IPS-20b (cell line): ENCODE results near the gene SLC7A9.
"Not testable (repeated sequence)": the region's sequence is repeated elsewhere in the genome, so short reads cannot be mapped to it uniquely, and the experiment has no call there.

Experiments used
- H3K27ac ChIP-seq: one replicate; pipeline ENCODE4 v1.5.1; 2013; ENCODE audit warnings: low read length
- H3K27me3 ChIP-seq: 2 replicates; pipeline ENCODE4 v1.6.1; 2013; ENCODE audit warnings: mild to moderate bottlenecking, low read length, inconsistent platforms; ENCODE audit not compliant: insufficient read depth
- H3K36me3 ChIP-seq: 2 replicates; pipeline ENCODE4 v1.6.1; 2013; ENCODE audit warnings: low read depth, mild to moderate bottlenecking, inconsistent platforms, low read length, moderate library complexity; ENCODE audit not compliant: insufficient read depth
- H3K4me1 ChIP-seq: 2 replicates; pipeline ENCODE4 v1.6.1; 2013; ENCODE audit warnings: mild to moderate bottlenecking, control low read depth, inconsistent platforms, low read length, moderate library complexity; ENCODE audit not compliant: insufficient read depth
- H3K4me3 ChIP-seq: 2 replicates; pipeline ENCODE4 v1.5.1; 2013; ENCODE audit warnings: mild to moderate bottlenecking, low read length, inconsistent platforms
- H3K9ac ChIP-seq: 2 replicates; pipeline ENCODE4 v1.6.1; 2013; ENCODE audit warnings: low read depth, mild to moderate bottlenecking, inconsistent platforms, low read length, moderate library complexity
- H3K9me3 ChIP-seq: 2 replicates; pipeline ENCODE4 v1.6.1; 2013; ENCODE audit warnings: mild to moderate bottlenecking, low read depth, low read length, inconsistent platforms; ENCODE audit not compliant: insufficient read depth

SLC7A9 gene

GRCh38 chr19:32862173-32862572 is 7.4 kb downstream of the SLC7A9 start:
- Histone ChIP-seq H3K9ac (no peak overlapping the region), H3K27ac (no peak overlapping the region), H3K4me3 (no peak overlapping the region), H3K9me3 (no peaks in the 10 kb centered on the region), H3K27me3 (no peaks in the 10 kb centered on the region), H3K36me3 (no peaks in the 10 kb centered on the region), H3K4me1 (no peaks in the 10 kb centered on the region)

GRCh38 chr19:32861596-32861995 is 8.0 kb downstream of the SLC7A9 start:
- Histone ChIP-seq H3K27ac (no peak overlapping the region), H3K9me3 (no peaks in the 10 kb centered on the region), H3K27me3 (no peaks in the 10 kb centered on the region), H3K9ac (no peak overlapping the region), H3K36me3 (no peaks in the 10 kb centered on the region), H3K4me1 (no peaks in the 10 kb centered on the region), H3K4me3 (no peak overlapping the region)

GRCh38 chr19:32859591-32859990 is 10.0 kb downstream of the SLC7A9 start:
- no peak overlapping the region for H3K27ac ChIP-seq
- no peaks in the 10 kb centered on the region for H3K36me3 ChIP-seq

GRCh38 chr19:32858559-32858958 is 11.0 kb downstream of the SLC7A9 start:
- Histone ChIP-seq H3K27ac (no peak overlapping the region), H3K27me3 (no peaks in the 10 kb centered on the region), H3K4me1 (no peaks in the 10 kb centered on the region), H3K4me3 (no peak overlapping the region), H3K9me3 (no peaks in the 10 kb centered on the region), H3K36me3 (no peaks in the 10 kb centered on the region), H3K9ac (no peak overlapping the region)

More at GRCh38 chr19:32859591-32859990, 10.0 kb downstream of the SLC7A9 start:
- H3K9me3 ChIP-seq: no peaks in the 10 kb centered on the region
- H3K9ac ChIP-seq: no peak overlapping the region
- H3K27me3 ChIP-seq: no peaks in the 10 kb centered on the region
- H3K4me1 ChIP-seq: no peaks in the 10 kb centered on the region
- H3K4me3 ChIP-seq: no peak overlapping the region

DNA sequence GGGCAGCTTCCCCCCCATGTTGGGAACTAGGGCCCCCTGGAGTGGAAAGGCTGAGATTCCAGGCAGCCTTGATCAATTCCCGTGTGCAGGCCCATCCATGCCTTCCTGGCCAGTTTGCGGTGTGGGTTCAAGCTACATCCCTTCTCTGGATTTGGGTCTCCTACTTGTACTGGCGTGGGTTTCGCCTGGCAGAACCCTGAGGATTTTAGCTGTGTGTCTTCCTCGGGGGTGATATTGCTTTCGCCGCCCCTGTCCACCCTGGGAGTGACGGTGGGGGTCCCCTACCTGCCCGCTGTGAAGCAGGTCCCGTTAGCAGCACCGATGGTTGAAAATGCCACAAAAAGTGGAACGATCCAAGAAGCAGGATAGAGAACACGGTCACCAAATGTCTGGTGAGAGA is 11.4 kb downstream of the SLC7A9 start:
- H3K36me3 ChIP-seq: no peaks in the 10 kb centered on the region
- no peaks in the 10 kb centered on the region for H3K9me3 ChIP-seq
- no peak overlapping the region for H3K9ac ChIP-seq
- no peak overlapping the region for H3K27ac ChIP-seq
- H3K27me3 ChIP-seq: no peaks in the 10 kb centered on the region
- H3K4me3 ChIP-seq: no peak overlapping the region
- H3K4me1 ChIP-seq: no peaks in the 10 kb centered on the region

- no peaks in the 10 kb centered on the region for H3K9me3 ChIP-seq
- no peak overlapping the region for H3K9ac ChIP-seq
- H3K36me3 ChIP-seq: no peaks in the 10 kb centered on the region
- no peaks in the 10 kb centered on the region for H3K4me1 ChIP-seq
- no peaks in the 10 kb centered on the region for H3K27me3 ChIP-seq
- no peak overlapping the region for H3K27ac ChIP-seq
- no peak overlapping the region for H3K4me3 ChIP-seq
Measured at GRCh38 chr19:32857584-32857983, 12.0 kb downstream of the SLC7A9 start.

GRCh38 chr19:32856818-32857217 is 12.7 kb downstream of the SLC7A9 start:
- H3K4me1 ChIP-seq, H3K27me3 ChIP-seq, H3K9ac ChIP-seq, H3K27ac ChIP-seq, H3K9me3 ChIP-seq, H3K36me3 ChIP-seq, H3K4me3 ChIP-seq: not testable (repeated sequence)

- Histone ChIP-seq H3K9ac (no peak overlapping the region), H3K4me1 (no peaks in the 10 kb centered on the region), H3K36me3 (no peaks in the 10 kb centered on the region), H3K27ac (no peak overlapping the region), H3K27me3 (no peaks in the 10 kb centered on the region), H3K4me3 (no peak overlapping the region), H3K9me3 (no peaks in the 10 kb centered on the region)
Measured at GRCh38 chr19:32852216-32852615, 17.4 kb downstream of the SLC7A9 start.

DNA sequence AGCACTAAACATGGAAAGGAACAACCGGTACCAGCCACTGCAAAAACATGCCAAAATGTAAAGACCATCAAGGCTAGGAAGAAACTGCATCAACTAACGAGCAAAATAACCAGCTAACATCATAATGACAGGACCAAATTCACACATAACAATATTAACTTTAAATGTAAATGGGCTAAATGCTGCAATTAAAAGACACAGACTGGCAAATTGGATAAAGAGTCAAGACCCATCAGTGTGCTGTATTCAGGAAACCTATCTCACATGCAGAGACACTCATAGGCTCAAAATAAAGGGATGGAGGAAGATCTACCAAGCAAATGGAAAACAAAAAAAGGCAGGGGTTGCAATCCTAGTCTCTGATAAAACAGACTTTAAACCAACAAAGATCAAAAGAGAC is 21.5 kb downstream of the SLC7A9 start:
- not testable (repeated sequence) for H3K27me3 ChIP-seq, H3K9me3 ChIP-seq, H3K9ac ChIP-seq, H3K4me3 ChIP-seq, H3K4me1 ChIP-seq, H3K36me3 ChIP-seq, H3K27ac ChIP-seq

DNA sequence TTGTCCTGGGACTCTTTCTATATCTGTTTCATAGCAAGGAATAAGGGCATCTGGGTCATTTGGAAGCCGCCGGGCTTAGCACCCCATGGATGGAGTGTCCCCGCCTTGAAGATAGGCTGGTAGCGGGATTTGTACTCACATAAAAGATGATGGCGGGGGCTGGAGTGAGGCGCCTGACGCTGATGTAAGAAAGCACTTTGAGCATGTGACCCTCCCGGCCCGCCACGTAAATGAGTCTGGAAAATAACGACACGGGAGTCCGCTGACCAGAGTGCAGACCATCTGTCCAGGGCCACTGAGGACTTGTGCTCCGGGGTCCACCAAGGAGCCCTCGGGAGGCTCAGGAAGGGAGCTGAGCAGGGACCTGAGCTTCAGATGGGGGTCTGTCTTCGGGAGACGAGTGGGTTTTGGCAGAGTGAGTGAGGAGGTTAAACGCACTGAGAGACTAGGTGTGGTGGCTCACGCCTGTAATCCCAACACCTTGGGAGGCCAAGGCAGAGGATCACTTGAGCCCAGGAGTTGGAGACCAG is 25.8 kb downstream of the SLC7A9 start:
- Histone ChIP-seq H3K4me1 (no peaks in the 10 kb centered on the region), H3K27me3 (no peaks in the 10 kb centered on the region), H3K9me3 (no peaks in the 10 kb centered on the region; the same call in none of the 2 replicates), H3K36me3 (no peaks in the 10 kb centered on the region), H3K4me3 (no peak overlapping the region), H3K9ac (no peak overlapping the region), H3K27ac (no peak overlapping the region)

DNA sequence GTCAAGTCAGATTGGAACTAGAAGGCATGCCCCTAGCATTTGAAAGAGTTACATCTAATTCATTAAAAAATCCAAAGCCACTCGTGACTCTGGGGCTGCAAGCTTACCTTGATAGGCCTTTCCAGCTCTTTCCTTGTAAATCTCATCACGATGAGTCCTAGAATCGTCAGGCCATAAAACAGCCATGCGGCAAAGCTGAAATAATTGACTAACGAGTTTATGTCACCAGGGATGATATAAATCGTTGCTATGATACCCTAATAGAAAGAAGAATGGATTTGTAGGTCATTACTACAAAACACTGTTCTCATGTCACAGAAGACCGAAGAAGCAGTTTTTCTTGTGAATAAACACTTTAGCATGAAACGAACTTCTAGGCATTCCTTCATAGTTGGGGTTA is 27.5 kb downstream of the SLC7A9 start:
- Histone ChIP-seq H3K4me1 (no peaks in the 10 kb centered on the region), H3K36me3 (no peaks in the 10 kb centered on the region), H3K27ac (no peak overlapping the region), H3K4me3 (no peak overlapping the region), H3K27me3 (no peaks in the 10 kb centered on the region), H3K9me3 (no peaks in the 10 kb centered on the region; the same call in none of the 2 replicates), H3K9ac (no peak overlapping the region)

- Histone ChIP-seq H3K36me3 (no peaks in the 10 kb centered on the region), H3K27me3 (no peaks in the 10 kb centered on the region), H3K9ac (no peak overlapping the region), H3K4me3 (no peak overlapping the region), H3K27ac (no peak overlapping the region), H3K9me3 (no peaks in the 10 kb centered on the region; the same call in 1 of the 2 replicates), H3K4me1 (no peaks in the 10 kb centered on the region)
Measured at GRCh38 chr19:32837531-32837930, 32.0 kb downstream of the SLC7A9 start.

DNA sequence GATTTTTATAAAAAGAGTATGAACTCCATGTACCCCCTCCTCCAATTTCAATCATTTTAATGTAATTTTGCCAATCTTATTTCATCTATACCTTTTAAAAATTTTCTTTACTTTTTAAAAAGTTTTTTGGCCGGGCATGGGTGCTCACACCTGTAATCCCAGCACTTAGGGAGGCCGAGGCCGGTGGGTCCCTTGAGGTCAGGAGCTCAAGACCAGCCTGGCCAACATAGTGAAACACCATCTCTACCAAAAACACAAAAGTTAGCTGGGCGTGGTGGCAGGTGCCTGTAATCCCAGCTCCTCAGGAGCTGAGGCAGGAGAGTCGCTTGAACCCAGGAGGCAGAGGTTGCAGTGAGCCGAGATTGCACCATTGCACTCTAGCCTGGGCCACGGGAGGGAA is 36.2 kb downstream of the SLC7A9 start:
- not testable (repeated sequence) for H3K27ac ChIP-seq, H3K4me3 ChIP-seq, H3K9me3 ChIP-seq, H3K4me1 ChIP-seq, H3K36me3 ChIP-seq, H3K9ac ChIP-seq, H3K27me3 ChIP-seq
